ENCODE data around the gene CDH23.

The CDH23 gene

DNA sequence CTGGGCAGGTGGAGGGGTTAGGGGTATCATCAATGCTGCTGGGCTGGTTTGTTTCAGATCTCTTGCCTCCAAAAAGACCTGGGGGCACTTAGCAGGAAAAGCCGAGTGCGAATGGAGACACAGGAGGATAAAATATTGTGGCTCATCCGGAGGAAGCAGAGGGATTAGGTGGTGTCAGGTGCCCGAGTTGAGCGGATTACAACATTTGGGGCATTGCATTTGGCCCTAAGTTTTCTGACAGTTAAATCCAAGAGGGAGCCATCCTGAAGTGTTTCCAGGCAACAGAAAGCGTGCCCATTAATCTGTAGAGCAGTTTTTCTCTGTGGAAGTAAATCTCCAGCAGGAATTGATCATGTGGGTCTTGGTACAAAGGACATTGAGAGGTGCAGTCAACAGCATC lies 85.9 kb downstream of the CDH23 start:
- H3K36me3 ChIP-seq (ENCODE audit: control insufficient read depth, insufficient read depth, low read length), result no peaks in the 10 kb centered on the region
- no peaks in the 10 kb centered on the region for H3K4me1 ChIP-seq (ENCODE audit: control insufficient read depth, insufficient read depth, low read length)
- H3K27ac ChIP-seq (ENCODE audit: low read depth, low read length), result no peak overlapping the region
- no peak overlapping the region for H3K4me3 ChIP-seq (ENCODE audit: low read length)
- H3K9ac ChIP-seq (ENCODE audit: low read length), result no peak overlapping the region
- H3K27me3 ChIP-seq (ENCODE audit: control insufficient read depth, insufficient read depth, low read length), result no peaks in the 10 kb centered on the region

DNA sequence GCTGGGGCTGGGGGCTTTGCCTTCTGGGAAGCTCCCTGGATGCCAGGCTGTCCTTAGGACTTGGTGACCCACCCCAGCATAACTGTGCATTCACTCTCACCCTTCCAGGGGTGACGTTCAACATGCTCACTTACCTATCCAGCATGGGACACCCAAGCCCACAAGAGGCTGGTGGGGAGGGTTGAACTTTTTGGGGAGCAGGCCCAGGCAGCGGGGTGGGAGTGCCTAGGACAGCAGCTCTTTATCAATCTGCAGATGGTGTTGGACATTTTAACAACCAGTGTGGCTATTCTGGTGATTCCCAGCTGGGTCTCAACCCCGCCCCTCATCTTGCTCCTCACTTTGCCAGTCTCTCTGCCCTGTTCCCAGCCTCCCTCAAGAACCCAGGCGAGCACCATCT lies 86.4 kb downstream of the CDH23 start:
- Histone ChIP-seq H3K27me3 (ENCODE audit: control insufficient read depth, insufficient read depth, low read length) (no peaks in the 10 kb centered on the region), H3K27ac (ENCODE audit: low read depth, low read length) (no peak overlapping the region), H3K4me3 (ENCODE audit: low read length) (no peak overlapping the region), H3K9ac (ENCODE audit: low read length) (no peak overlapping the region), H3K36me3 (ENCODE audit: control insufficient read depth, insufficient read depth, low read length) (no peaks in the 10 kb centered on the region), H3K4me1 (ENCODE audit: control insufficient read depth, insufficient read depth, low read length) (no peaks in the 10 kb centered on the region)

DNA sequence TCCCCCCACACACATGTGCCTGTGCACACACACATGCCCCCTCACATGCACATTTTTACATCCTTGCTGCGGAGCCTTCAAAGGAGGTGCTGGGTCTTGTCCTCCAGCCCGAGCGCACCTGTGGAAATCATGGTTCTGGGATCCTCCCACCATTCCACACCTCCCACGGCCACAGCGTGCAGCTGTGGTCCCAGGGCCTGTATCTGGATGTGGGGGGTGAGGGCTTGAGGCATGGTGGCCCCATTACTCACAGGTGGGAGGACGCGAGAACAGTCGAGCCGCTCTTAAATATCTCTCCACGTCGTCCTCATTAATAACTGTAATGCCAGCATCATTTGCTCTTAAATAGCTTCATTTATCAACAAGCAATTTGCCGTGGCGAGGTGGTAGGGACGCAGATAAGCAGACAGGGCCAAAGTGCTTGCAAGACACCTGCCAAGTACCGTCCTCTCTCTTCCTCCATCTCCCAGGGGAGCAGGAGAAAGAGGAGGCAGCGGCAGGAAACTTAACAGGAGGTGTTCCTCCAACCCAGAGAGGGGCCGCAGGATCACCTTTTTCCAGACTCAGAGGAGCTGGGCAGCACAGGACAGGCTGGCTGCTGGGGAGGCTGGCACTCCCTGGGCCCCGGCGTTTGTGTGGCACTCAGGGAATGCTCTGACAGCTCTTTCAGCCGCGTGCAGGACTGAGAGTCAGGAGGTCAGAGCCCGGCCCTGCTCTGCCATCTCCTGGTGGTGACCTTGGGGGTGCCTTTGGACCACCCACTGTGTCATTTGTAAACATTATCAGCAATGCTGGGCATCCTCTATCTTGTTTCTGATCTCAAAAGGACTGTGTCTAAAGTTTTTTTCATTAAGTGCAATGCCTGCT lies 87.4 kb downstream of the CDH23 start:
- no peak overlapping the region for H3K4me3 ChIP-seq (ENCODE audit: low read length)

DNA sequence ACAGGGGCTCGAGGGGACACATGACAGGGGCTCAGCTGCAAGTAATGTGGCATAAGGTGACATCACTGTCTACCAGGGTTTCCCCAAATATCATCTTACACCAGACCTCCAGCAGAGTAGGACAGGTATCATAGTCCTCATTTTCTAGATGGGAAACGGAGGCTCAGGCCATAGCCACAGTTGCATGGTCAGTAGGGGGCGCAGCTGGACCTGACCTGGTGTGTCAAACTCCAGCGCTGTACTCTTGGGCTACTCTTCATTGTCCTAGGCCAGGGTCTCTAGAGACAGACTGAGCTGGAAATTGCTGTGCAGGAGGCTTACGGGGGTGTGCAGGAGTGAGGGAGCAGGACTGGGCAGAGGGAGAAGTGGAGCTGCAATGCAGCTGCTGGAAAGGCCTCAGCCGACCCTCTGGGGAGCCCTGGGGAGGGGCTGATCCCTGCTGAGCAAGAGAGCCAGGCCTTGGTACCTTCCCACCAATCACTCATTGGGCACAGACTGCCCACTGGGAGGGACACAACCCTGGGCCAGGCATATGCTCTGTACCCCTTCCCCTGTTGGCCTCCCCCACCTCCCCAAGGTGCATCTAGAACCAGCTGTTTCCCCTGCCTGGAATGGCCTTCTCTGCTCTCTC lies 89.9 kb downstream of the CDH23 start:
- Histone ChIP-seq H3K9ac (ENCODE audit: low read length) (no peak overlapping the region), H3K36me3 (ENCODE audit: control insufficient read depth, insufficient read depth, low read length) (no peaks in the 10 kb centered on the region), H3K27ac (ENCODE audit: low read depth, low read length) (no peak overlapping the region), H3K27me3 (ENCODE audit: control insufficient read depth, insufficient read depth, low read length) (no peaks in the 10 kb centered on the region), H3K4me3 (ENCODE audit: low read length) (no peak overlapping the region), H3K4me1 (ENCODE audit: control insufficient read depth, insufficient read depth, low read length) (no peaks in the 10 kb centered on the region)

More for the DNA sequence above, 87.4 kb downstream of the CDH23 start:
- no peaks in the 10 kb centered on the region for H3K4me1 ChIP-seq (ENCODE audit: control insufficient read depth, insufficient read depth, low read length)
- H3K27me3 ChIP-seq (ENCODE audit: control insufficient read depth, insufficient read depth, low read length), result no peaks in the 10 kb centered on the region
- H3K9ac ChIP-seq (ENCODE audit: low read length), result no peak overlapping the region
- H3K36me3 ChIP-seq (ENCODE audit: control insufficient read depth, insufficient read depth, low read length), result no peaks in the 10 kb centered on the region
- H3K27ac ChIP-seq (ENCODE audit: low read depth, low read length), result no peak overlapping the region

DNA sequence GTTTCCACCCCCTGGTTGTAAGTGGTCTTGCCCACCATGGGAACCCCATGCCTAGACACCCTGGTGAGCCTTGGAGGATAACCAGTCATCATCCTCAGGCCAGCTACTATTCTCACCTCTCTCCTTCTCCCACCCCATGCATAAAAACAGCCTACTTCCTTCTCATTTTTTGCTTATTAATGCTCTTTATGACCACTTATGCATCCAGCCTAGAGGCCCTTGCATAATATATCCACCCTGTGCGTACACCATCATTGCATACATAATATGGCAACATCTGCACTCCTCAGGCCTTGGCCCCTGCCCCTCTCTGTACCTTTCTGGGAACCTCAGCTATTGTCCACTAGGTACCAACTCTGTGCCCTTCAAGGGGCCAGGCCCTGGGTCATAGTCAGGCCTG lies 91.0 kb downstream of the CDH23 start:
- no peak overlapping the region for H3K9ac ChIP-seq (ENCODE audit: low read length)
- H3K27ac ChIP-seq (ENCODE audit: low read depth, low read length), result no peak overlapping the region
- H3K27me3 ChIP-seq (ENCODE audit: control insufficient read depth, insufficient read depth, low read length), result no peaks in the 10 kb centered on the region
- H3K4me1 ChIP-seq (ENCODE audit: control insufficient read depth, insufficient read depth, low read length), result no peaks in the 10 kb centered on the region
- no peaks in the 10 kb centered on the region for H3K36me3 ChIP-seq (ENCODE audit: control insufficient read depth, insufficient read depth, low read length)
- no peak overlapping the region for H3K4me3 ChIP-seq (ENCODE audit: low read length)

DNA sequence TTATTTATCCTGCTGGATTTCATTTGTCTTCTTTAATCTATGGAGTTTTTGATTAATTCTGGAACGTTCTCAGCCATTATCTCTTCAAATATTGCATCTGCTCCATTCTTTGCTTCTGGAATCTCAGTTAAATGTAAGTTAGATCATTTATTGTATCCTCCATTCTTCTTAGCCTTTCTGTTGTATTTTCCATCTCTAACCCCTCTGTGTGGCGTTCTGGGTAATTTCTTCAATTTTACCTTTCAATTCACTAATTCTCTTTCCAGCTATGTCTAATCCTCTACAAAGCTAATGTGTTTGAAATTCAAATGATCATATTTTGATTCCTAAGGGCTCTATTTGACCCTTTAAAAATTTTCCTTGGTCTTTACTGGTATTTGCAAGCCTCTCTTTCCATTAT lies 92.4 kb downstream of the CDH23 start:
- H3K4me3 ChIP-seq (ENCODE audit: low read length), result no peak overlapping the region
- H3K36me3 ChIP-seq (ENCODE audit: control insufficient read depth, insufficient read depth, low read length), result no peaks in the 10 kb centered on the region
- H3K27ac ChIP-seq (ENCODE audit: low read depth, low read length), result no peak overlapping the region
- H3K4me1 ChIP-seq (ENCODE audit: control insufficient read depth, insufficient read depth, low read length), result no peaks in the 10 kb centered on the region
- no peak overlapping the region for H3K9ac ChIP-seq (ENCODE audit: low read length)
- no peaks in the 10 kb centered on the region for H3K27me3 ChIP-seq (ENCODE audit: control insufficient read depth, insufficient read depth, low read length)

DNA sequence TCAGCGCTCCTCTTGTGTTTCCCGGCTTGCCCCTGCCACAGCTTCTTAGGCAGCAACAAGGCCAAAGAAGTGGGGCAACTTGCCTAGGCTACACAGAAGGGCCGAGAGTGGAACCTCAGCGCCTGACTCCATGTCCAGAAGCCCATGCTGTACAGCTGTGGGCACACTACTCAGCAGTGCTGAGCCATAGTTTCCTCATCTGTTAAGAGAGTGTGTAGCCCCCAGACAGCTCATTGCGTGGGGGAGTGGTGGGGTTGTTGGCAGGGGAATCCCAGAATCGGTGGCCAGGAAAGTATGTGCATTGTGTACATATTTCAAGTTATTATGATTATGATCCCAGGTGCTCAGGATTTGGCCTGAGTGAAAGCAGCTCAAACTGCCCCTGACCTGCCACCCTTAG lies 96.2 kb downstream of the CDH23 start:
- no peaks in the 10 kb centered on the region for H3K4me1 ChIP-seq (ENCODE audit: control insufficient read depth, insufficient read depth, low read length)
- no peaks in the 10 kb centered on the region for H3K36me3 ChIP-seq (ENCODE audit: control insufficient read depth, insufficient read depth, low read length)
- H3K9ac ChIP-seq (ENCODE audit: low read length), result no peak overlapping the region
- no peak overlapping the region for H3K27ac ChIP-seq (ENCODE audit: low read depth, low read length)
- no peak overlapping the region for H3K4me3 ChIP-seq (ENCODE audit: low read length)
- no peaks in the 10 kb centered on the region for H3K27me3 ChIP-seq (ENCODE audit: control insufficient read depth, insufficient read depth, low read length)

DNA sequence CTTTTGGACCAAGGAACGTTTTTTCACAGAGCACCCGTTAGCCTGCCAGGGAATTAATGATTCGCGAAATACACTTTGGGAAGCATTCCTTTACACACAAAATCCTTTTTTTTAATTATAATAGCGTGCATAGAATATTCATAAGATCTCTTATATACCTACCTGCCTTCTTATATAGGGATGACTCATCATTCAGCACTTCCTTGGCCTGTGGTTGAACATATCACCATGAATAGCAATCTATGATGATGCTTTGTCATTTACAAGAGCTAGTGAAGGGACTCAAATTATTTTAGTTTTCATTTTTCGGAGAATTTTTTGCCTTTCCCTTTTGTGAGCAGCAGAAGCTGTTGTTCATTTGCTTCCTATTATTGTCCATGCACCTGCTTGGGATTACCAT lies 97.0 kb downstream of the CDH23 start:
- H3K27ac ChIP-seq (ENCODE audit: low read depth, low read length), result no peak overlapping the region
- H3K9ac ChIP-seq (ENCODE audit: low read length), result no peak overlapping the region
- H3K27me3 ChIP-seq (ENCODE audit: control insufficient read depth, insufficient read depth, low read length), result no peaks in the 10 kb centered on the region
- H3K4me3 ChIP-seq (ENCODE audit: low read length), result no peak overlapping the region
- no peaks in the 10 kb centered on the region for H3K4me1 ChIP-seq (ENCODE audit: control insufficient read depth, insufficient read depth, low read length)
- H3K36me3 ChIP-seq (ENCODE audit: control insufficient read depth, insufficient read depth, low read length), result no peaks in the 10 kb centered on the region

DNA sequence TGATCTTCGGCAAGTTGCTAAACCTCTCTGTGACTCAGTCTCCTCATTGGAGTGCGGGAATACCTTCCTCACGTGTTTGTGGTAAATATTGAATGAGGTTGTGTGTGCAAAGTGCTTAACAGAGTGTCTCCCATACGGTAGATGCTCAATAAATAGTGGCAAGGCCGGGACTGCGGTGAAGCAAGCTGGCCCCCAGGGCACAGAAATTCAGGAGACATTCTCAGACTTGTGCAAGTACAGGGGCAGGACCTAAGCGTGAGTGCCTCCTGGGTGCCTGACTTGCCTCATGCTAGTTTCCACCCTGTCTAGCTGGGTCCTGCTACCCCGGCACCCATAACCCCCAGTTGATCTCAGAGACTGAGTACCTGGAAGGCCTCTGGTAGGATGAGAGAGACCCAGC lies 97.8 kb downstream of the CDH23 start:
- H3K9ac ChIP-seq (ENCODE audit: low read length), result no peak overlapping the region
- H3K27me3 ChIP-seq (ENCODE audit: control insufficient read depth, insufficient read depth, low read length), result no peaks in the 10 kb centered on the region
- no peaks in the 10 kb centered on the region for H3K36me3 ChIP-seq (ENCODE audit: control insufficient read depth, insufficient read depth, low read length)
- no peak overlapping the region for H3K4me3 ChIP-seq (ENCODE audit: low read length)
- no peak overlapping the region for H3K27ac ChIP-seq (ENCODE audit: low read depth, low read length)
- H3K4me1 ChIP-seq (ENCODE audit: control insufficient read depth, insufficient read depth, low read length), result no peaks in the 10 kb centered on the region

DNA sequence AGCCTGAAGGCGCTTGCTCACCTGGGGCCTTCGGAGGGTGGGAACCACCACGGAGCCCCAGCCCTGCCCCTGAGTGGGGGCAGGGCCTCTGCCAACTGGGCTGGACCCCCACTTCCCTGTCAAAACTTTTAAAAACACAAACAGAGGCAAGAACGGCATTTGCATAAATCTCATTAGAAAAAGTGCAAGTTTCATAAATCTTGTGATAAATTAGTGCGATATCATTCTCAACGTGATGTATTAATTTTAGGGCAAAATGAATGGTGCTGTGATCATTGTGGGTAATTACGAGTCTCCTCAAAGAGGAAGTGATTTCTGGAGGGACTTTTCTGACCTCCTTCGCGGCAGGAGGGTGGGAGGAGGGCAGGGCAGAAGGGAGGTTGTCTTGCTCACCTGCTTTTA lies 98.3 kb downstream of the CDH23 start:
- H3K36me3 ChIP-seq (ENCODE audit: control insufficient read depth, insufficient read depth, low read length), result no peaks in the 10 kb centered on the region
- no peak overlapping the region for H3K9ac ChIP-seq (ENCODE audit: low read length)
- no peak overlapping the region for H3K4me3 ChIP-seq (ENCODE audit: low read length)
- H3K27me3 ChIP-seq (ENCODE audit: control insufficient read depth, insufficient read depth, low read length), result no peaks in the 10 kb centered on the region
- H3K27ac ChIP-seq (ENCODE audit: low read depth, low read length), result no peak overlapping the region
- no peaks in the 10 kb centered on the region for H3K4me1 ChIP-seq (ENCODE audit: control insufficient read depth, insufficient read depth, low read length)

DNA sequence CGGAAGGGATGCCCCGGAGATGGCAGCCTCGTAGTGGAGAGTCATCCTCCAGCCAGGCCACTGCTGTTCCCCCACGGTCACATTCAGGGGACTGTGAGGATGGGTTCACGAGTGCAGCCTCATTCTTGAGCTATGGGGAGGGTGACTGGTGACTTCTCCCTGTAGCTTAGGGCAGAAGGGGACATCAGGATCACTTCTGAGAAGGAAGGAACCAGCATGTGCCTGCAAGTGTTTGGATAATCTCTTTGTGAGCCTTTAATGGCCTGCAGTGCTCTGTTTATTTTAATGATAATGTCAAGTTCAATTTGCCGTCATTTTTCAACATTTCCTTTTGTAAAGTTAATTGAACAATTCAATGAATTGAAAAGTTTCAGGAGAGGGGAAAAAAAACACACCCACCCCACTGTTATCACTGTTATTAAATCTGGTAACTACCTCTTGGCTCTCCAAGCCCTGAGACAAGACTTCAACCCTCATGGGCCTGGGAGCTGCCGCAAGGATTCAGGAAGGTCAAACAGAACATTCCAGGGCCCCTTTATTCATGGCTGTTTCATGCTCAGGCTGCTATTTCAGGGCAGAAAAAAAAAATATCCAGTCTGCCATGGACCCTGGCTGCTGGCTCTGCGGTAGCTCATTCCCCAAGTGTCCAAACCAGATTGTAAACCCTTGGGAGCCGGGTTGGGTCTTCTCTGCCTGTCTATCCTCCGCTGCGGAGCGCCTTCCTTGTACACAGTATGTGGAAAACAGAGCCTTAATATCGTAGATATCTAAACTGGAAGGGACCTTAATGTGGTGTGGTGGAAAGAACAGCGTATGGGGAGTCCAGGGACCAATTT lies 100.4 kb downstream of the CDH23 start:
- Histone ChIP-seq H3K27me3 (ENCODE audit: control insufficient read depth, insufficient read depth, low read length) (no peaks in the 10 kb centered on the region), H3K27ac (ENCODE audit: low read depth, low read length) (no peak overlapping the region)

DNA sequence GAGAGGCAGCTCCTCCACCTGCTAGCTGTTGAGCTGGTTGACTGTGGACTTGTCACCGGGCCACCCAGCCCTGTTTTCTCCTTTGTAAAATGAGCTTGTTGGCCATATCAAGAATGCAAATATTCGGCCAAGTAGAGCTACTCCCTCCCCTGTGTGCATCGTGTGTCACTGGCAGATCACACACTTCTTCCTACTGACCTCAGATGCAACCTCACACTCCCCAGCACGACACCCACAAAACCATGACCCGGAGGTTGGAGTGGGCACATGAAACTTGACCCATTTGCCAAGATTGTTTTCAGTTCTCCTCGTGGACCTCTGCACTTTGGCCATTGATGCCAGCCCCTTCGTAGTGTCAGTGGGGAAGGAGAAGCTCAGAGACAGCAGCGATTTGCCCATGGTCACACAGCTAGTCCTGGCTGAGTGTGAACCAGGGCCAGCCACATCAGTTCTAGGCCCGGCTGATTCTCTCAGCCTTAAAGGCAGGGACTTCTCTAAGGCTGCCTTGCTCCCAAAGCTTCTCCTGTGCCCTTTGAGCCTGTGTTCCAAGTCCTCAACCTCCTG lies 101.1 kb downstream of the CDH23 start:
- Histone ChIP-seq H3K9ac (ENCODE audit: low read length) (no peak overlapping the region), H3K27ac (ENCODE audit: low read depth, low read length) (no peak overlapping the region), H3K27me3 (ENCODE audit: control insufficient read depth, insufficient read depth, low read length) (no peaks in the 10 kb centered on the region), H3K4me3 (ENCODE audit: low read length) (no peak overlapping the region), H3K36me3 (ENCODE audit: control insufficient read depth, insufficient read depth, low read length) (no peaks in the 10 kb centered on the region), H3K4me1 (ENCODE audit: control insufficient read depth, insufficient read depth, low read length) (no peaks in the 10 kb centered on the region)

More for the DNA sequence above, 100.4 kb downstream of the CDH23 start:
- Histone ChIP-seq H3K9ac (ENCODE audit: low read length) (no peak overlapping the region), H3K4me3 (ENCODE audit: low read length) (no peak overlapping the region), H3K4me1 (ENCODE audit: control insufficient read depth, insufficient read depth, low read length) (no peaks in the 10 kb centered on the region), H3K36me3 (ENCODE audit: control insufficient read depth, insufficient read depth, low read length) (no peaks in the 10 kb centered on the region)
